Activated CD8-positive, alpha-beta memory T cell treated with anti-CD3 and anti-CD28 coated beads for 4 hours (primary cell): ENCODE results near the gene FAM117A.

ENCODE experiments used
- DNase-seq, 2 donors: peaks; one replicate each; pipeline ENCODE4 v3.0.0-alpha.2; 2020; ENCODE audit warnings: low read depth in 2 of 2

Gene FAM117A

GRCh38 chr17:49707608-49708514, 56.1 kb downstream of the FAM117A start, which contains the start of gene SLC35B1:
Gene SLC35B1 (minus strand): TSS chr17:49707964. CDS start chr17:49707833, 131 bp downstream.
- DNase-seq = peak; percentile 94 to 98

GRCh38 chr17:49707246-49707607, 56.7 kb downstream of the FAM117A start:
- no peak for DNase-seq

- no peak for DNase-seq
These were observed 58.7 kb downstream of the FAM117A start for GRCh38 chr17:49705254-49705653.

- DNase-seq = no peak
These were observed 60.2 kb downstream of the FAM117A start for GRCh38 chr17:49703557-49704277.

GRCh38 chr17:49700960-49701359, 63.0 kb downstream of the FAM117A start:
- no peak for DNase-seq

GRCh38 chr17:49699966-49700575, 63.9 kb downstream of the FAM117A start:
- DNase-seq = no peak

- DNase-seq = no peak
These were observed 65.9 kb downstream of the FAM117A start for GRCh38 chr17:49698005-49698404.

GRCh38 chr17:49696233-49696761, 67.6 kb downstream of the FAM117A start:
- peak; percentile 66 to 72 for DNase-seq

GRCh38 chr17:49695698-49696232, 68.2 kb downstream of the FAM117A start:
- no peak for DNase-seq

GRCh38 chr17:49694847-49695697, 68.9 kb downstream of the FAM117A start:
- peak in 1 of 2 donors; percentile 42 for DNase-seq

GRCh38 chr17:49692751-49693150, 71.2 kb downstream of the FAM117A start:
- DNase-seq = no peak

- DNase-seq = no peak
These were observed 72.2 kb downstream of the FAM117A start for GRCh38 chr17:49691677-49692191.

- DNase-seq = no peak
These were observed 72.8 kb downstream of the FAM117A start for GRCh38 chr17:49691086-49691676.

- no peak for DNase-seq
These were observed 73.7 kb downstream of the FAM117A start for GRCh38 chr17:49690256-49690655.

GRCh38 chr17:49688848-49689247, 75.1 kb downstream of the FAM117A start:
- no peak for DNase-seq

GRCh38 chr17:49687878-49688491, 75.9 kb downstream of the FAM117A start:
- DNase-seq = no peak

GRCh38 chr17:49681106-49681979, 82.6 kb downstream of the FAM117A start:
- DNase-seq = no peak

- DNase-seq = no peak
These were observed 83.6 kb downstream of the FAM117A start for GRCh38 chr17:49680314-49680713.
